NK-92 (cell line): Measurements from ENCODE around the gene XXYLT1.
"Not testable (repeated sequence)": the region's sequence is repeated elsewhere in the genome, so short reads cannot be mapped to it uniquely, and the experiment has no call there.

Experiments used
- DNase-seq: peaks from one replicate; lab custom pipeline; 2025; ENCODE audit not compliant: unreplicated experiment; lab: John Stamatoyannopoulos, UW

The XXYLT1 gene

DNA sequence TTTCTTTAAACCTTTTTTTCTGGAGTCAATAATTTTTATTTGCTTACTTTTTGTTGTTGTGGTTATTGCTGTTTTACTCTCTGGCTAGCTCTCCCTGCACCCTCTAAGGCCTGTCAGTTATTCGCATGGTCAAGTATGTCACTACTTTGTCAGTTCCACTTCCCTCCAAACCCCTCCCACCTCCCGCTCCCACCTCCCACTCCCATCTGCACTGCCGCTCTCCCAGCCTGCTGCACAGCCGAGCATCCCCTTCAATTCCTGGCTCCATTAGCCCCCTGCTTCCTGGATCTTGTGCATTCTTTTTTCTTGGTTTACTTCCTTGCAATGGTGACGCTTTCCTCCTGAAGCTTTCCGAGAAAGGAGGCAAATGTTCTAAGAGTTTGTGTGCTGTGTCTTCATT, 218.0 kb downstream of the XXYLT1 start:
- DNase-seq, result no peak

DNA sequence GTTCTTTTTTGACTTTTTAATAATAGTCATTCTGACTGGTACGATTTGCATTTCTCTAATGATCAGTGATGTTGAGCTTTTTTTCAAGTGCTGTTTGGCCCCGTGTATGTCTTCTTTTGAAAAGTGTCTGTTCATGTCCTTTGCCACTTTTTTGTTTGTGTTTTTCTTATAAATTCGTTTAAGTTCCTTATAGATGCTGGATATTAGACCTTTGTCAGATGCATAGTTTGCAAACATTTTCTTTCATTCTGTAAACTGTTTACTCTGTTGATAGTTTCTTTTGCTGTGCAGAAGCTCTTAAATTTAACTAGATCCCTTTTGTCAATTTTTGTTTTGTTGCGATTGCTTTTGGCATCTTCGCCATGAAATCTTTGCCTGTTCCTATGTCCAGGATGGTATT, 220.7 kb downstream of the XXYLT1 start:
- not testable (repeated sequence) for DNase-seq

DNA sequence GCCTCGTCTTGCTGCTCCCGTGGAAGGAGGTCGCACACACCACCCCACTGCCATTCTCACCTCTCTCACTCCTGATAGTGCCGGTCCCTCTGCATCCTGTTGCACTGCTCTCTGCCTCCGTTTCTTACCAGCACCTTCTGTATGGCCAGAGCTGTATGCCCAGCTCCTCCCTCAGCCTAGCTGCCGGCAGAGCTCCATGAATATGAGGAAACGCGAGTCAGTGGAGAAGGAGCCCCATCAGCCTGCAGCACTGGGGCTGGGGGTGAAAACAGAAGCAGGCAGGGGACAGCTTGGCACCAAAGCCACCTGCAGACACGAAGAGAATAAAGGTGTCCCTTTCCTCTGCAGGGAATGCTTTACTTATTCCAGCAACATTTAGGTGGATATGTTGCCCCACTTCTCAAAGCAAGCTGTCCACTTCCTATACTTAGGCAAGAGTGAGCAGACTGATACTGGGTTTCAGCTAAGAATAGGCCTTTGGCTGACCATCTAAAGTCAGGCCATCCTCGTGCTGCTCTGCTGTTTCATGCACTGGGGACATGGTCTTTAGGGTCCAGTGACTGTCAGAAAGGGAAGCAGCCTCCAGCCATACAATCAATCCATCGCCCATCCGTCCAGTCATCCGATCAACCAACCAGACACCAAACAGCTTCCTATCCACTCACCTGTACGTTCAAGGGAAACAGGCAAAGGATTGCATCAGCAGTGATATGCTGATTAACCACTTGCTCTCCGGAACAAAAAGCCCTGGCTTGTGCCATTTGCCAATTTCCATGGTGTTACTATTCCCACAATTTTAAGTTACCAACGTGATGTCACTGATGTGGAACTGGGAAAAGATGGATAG, 222.7 kb downstream of the XXYLT1 start:
- DNase-seq, result no peak

DNA sequence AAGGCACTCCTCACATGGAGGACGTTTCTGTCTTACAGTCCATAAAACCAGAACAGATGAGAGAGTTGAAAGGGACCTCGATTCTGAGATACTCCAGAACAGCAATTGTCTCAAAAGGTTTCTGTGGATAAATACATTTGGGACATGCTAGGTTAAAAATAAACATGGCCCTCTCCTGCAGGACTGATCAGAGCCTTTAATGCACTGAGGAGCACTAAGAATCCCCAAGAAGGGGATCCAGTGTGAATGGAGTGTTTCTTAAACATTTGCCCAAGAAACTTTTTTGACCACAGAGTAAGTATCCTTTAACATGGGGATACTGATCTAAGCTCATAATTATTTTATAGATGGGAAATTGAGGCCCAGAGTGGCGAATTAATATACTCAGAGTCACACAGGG, 223.4 kb downstream of the XXYLT1 start:
- DNase-seq, result no peak

DNA sequence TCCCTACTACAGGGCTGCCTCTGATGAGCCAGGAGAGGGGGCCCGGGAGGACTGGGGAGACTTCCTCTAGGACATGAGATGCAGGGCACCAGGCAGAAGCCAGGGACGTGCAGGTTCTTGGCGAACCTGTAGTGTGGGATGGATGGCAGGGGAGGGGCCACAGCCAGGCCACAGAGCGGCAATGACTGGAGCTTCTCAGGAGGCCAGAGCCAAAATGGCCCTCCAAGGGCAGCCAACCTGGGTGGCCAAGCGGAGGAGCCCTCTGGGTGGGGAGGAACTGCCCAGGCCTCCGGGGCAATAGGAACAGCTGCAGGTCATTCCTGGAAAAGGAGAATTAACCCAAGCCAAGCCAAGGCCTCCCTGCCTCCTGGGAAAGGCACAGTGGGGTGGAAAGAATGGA, 224.5 kb downstream of the XXYLT1 start:
- DNase-seq, result no peak

DNA sequence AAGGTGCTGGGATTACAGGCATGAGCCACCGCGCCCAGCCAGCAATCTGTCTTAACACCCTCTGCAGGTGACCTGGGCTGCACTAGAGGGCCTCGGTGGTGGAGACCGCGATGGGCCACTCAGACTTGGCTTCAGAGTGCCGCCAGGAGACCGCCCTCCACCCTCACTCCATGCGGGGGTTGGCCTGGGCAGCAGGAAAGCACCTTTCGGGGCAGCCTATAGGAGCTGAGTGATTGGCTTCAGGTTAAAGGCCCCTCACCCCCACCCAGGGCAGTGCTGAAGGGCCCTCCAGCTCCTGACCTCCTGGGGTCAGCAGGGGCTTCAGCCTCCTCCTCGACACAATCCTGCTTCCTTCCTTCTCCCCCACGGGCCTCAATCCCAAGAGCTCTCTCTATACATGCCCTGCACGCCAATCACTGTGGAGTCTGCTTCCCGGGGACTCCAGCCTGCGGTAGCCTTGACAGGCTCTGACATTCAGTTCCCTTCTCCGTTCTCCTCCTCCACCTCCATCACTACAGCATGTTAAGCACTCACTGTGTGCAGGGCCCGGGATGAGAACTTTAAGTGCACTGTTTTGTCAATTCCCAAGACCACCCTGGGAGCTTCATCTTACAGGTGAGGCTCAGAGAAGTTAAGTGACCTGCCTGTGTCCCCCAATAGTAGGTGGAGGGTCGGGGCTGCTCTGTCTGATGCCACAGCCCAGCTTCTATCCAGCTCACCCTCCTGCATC, 225.3 kb downstream of the XXYLT1 start:
- DNase-seq, result no peak

DNA sequence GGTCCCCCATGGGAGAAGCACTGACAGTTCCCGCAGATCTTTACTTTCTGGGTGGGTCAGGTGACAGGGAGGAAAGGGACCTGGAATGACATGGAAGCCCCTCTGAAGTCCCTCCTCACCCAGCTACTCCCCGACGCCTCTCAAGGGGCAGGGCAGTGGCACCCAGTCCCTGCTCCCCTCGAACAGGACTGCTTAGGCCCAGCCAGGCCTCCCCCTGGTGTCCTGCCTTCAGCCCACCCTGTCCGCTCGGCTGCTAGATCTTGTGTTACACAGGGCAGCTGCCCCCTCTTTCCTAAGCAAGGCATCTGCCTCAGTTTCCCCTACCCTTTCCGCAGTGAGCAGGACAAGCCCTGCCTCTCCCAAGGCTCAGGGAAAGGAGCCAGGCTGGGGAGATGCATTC, 226.5 kb downstream of the XXYLT1 start:
- DNase-seq, result no peak

DNA sequence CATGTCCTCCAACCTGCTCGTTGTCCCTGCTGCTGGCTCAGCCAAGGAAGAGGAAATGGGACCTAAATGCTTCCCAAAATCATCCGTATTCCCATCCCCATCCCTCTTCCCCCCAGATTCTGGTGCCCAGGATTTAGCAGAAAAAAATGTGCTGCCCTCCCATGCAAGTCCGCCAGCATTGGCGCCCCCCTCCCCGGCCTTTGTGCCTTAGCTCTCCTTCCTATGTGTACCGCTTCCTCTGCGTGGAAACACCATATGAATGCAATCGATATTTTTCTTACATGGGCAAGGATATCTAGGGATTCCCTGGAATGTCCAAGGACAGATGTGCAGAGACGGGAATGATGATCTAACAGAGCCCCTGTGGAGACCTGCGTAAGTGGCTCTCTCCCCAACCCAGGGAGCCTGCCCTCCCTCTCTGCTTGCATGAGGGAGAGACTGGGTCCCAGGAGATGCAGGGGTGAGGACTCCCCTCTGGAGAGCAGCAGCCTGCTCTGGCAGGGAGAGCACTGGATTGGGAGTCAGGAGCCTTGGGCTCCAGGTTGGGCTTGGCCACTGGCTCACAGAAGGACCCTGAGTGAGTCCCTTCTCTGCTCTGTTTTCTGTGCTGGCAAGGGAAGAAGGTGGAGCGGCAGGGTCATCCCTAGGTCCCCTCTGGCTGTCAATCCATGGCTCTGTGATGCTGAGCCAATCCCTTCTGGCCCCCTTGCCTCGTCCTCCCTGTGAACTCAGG, 227.2 kb downstream of the XXYLT1 start:
- DNase-seq, result no peak

DNA sequence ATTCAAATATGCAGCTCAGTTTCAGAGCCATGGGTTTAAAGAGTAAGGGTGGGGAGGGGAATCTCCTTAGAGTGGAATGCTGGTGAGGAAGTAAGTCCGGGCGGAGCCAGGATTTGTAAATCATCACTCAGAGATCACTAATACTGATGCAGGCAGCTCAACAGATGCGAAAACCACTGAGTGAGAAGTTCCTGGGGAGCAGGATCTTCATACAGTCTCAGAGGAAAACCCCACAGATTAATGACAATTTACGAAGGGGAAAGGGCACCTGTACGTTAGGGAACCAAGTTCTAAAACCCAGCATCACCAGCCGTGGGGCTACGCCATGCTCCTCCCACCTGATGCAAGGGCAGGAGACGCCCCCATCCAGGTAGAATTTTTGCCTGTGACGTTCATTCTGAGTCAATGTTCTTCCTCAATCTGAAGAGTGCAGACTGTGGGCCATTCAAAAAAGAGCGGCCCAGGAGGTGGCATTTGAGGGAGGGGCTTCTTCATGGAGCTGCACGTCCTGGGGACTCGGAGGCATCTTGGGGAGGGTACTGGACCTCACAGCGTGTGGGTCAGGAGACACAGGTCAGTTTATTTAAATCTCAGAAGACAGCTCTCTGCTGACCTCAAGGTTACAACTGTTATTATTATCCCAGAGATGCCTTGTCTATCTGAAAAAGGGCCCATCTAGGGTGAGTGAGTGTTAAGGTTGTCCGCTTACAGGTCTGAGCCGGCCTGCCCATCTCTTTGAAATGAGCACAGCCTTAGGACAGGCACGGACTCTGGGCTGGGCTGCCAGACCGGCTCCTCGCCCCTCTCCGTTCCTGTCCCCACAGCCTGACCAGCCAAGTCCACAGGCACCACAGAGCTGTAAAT, 228.0 kb downstream of the XXYLT1 start:
- no peak for DNase-seq

DNA sequence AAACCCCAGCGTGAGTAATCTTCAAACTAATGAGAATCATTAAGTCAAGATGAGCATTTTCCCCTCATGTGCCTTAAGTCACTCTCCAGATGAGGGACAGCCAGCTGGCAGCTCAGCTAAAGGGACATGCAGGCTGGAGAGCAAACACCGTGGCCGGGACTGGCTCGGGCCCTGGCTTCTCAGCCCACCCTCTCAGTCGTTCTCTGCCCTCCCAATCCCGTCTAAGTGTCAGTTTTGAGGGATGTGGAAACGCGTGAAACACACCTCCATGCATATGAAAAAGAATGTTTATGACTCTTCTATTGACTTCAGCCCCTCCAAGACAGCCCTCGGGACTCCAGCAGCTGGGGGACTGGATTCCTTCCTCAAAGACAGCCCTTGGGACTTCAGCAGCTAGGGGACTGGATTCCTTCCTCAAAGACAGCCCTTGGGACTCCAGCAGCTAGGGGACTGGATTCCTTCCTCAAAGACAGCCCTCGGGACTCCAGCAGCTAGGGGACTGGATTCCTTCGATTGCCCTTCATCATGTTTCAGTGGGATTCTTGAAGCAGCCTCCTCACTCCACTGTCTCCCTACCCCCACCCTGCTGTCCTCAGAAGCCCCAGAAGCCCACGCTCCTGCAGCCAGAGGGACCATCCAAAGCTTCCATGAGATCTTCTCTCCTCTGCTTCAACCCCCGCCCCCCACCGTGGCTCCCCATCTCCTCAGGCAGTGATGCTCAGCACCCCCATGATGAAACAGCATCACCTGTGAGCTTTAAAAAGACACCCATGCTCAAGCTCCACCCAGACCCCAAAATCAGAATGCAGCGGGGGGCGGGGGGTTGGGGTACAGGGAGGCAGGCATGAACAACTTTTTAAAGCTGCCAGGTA, 228.9 kb downstream of the XXYLT1 start:
- DNase-seq, result no peak

DNA sequence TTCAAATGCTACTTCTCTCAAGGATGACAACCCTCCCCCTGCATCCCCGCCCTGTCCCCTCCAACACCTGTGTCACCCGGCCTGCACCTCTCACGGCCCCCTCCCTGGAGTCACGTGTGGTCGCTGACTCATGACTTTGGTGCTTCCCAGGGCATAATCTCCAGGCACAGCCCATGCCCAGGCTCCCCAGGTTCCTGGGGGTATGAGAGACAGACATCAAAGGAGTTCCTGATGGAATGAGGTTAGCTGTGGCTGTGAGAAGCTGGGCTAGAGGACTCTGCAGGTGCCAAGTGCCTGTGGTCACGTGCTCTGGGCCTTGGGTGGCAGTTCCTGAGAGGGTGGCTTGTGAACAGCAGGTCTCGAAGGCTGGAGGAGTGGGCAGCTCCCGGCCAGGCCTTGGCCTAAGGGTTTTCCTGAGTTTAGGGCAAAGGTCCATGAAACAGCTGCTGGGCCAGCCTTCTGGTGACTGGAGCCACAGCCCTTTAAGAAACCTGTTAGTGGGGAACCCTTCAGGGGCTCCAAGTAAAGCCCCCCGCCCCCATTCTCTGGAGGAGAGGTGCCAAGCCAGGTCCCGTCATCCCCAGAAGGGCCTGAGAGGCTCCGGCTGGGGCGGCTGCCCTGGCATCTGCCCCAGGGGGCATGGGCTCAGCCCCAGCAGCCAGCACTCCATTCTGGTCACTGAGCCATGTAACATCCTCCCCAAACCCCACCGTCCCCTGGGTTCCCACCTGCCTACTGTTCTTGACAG, 230.0 kb downstream of the XXYLT1 start:
- no peak for DNase-seq

DNA sequence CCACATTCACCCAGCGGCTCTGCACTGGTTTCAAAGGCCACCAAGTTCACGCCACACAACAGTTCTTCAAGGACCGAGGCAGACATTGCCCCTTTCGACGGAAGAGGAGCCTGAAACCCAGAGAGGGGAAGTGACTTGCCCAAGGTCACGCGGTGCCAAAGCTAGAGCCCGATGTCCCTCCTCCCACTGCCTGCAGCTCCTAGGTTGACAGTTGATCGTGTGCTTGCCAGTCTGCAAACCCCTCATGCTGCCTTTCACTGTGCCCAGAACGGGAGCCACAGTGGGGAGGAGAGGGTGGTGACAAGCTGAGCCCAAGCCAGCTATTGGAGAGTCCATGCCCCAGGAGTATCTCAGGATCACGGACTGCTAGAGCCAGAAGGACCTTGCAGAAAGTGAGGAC, 230.9 kb downstream of the XXYLT1 start:
- DNase-seq, result no peak

DNA sequence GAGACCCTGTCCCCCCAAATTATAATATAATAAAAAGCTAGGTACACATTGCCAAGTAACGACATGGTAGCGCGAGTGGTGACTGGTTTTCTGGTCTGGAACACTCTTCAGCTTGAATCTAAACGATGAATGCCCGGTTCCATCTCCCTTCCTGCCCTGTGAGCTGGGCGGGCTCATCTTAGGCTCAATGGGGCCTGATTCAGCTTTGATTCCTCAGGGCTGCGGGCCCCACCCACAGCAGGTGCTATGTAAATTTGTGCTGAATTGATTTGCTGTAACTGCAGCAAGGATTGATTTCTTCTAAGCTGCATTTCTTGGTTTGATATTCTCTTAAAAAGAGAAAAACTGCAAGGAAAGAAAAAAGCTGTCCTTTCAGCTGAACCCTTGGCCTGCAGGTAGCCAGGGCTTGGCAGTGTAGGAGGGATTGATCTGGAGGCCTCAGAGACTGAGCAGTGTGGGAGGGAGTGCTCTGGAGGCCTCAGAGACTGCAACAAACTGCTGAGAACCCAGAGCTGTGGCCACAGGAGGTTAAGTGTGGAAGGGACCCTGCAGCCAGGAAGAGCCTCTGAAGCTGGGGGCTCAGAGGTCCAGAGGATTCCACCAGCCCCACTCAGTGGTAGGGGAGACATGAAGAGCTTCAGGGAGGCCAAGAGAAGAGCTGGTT, 231.6 kb downstream of the XXYLT1 start:
- no peak for DNase-seq

DNA sequence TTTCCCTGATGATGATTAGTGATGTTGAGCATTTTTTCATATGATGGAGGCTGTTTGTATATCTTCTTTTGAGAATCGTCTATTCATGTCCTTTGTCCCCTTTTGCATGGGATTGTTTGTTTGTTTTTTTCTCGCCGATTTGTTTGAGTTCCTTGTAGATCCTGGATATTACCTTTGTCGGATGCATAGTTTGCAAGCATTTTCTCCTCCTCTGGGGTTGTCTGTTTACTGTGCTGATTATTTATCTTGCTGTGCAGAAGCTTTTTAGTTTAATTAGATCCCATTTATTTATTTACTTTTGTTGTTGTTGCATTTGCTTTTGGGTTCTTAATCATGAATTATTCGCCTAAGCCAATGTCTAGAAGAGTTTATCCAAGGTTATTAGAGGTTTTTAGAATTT, 232.8 kb downstream of the XXYLT1 start:
- DNase-seq, result no peak

DNA sequence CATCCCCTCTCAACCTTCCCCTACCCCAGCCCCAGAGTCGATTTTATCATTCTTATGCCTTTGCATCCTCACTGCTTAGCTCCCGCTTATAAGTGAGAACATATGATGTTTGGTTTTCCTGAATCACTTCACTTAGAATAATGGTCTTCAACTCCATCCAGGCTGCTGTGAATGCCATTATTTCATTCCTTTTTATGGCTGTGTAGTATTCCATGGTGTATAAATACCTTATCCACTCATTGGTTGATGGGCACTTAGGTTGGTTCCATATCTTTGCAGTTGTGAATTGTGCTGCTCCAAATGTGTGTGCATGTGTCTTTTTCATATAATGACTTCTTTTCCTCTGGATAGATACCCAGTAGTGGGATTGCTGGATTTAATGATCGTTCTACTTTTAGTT, 233.4 kb downstream of the XXYLT1 start:
- DNase-seq, result not testable (repeated sequence)

DNA sequence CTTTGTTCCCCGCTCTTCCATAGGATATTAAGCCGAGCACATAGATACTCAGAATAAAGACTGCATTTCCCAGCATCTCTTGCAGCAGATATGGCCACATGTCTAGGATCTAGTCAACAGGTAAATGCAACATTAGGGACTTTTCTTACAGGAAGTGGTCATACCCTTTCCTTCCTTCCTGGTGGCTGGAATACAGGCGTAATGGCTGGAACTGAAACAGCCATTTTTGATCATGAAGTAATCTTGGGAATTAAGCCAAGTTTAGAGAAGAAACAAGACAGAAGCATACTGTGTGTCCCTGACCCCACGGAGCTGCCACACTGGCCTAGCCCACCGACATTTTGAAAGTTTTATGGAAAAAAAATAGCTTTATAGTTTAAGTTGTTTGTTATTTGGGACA, 234.0 kb downstream of the XXYLT1 start:
- no peak for DNase-seq

DNA sequence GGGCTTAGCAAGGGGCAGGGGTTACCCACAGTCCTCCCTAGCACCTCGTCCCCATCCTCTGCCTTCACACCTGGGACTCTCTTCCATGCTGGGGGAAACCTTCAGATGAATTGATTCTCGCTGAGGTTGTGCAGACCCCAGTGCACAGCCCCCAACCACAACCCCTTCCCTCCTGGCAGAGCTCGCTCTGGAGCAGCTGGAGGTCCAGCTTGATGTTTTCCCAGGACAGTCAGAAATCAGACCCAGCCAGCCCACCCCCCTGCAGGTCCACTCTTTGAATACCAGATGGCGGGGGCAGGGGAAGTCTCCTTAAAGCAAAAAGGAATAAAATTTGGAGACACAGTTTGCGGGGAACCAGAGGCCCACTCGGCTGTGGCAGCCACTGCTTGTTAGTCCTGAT, 234.4 kb downstream of the XXYLT1 start:
- DNase-seq, result no peak

DNA sequence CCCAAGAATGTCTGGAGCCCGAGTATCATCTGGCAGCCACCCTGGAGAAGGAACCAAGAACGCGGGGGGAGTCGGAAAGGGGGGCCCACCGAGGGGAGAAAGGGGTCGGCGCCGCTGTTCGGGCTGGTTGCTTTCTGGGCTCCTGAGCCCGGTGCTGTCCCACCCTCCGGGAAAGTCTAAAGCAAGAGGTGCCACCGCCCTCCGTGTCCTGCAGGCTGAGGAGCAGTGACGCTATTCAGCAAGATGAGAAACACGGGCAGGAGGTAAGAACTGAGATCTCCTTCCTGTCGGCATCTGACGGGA, 234.8 kb downstream of the XXYLT1 start:
- DNase-seq, result no peak
